Neural crest cell (in vitro differentiated cells): ENCODE data around the gene SLC22A3. TPM values are rescaled to one million over a fixed set of nuclear protein-coding genes. Genes with fewer than 3 reads are reported as not detected.
"Not testable (repeated sequence)": the region's sequence is repeated elsewhere in the genome, so short reads cannot be mapped to it uniquely, and the experiment has no call there.

Experiments used
- DNase-seq: peaks from one replicate; pipeline ENCODE4 v3.0.0; 2021; ENCODE audit warnings: low read depth, mixed read lengths, low spot score
- H3K27ac Mint-ChIP-seq: one replicate; pipeline ENCODE4 v1.8.0; 2021; ENCODE audit warnings: mild to moderate bottlenecking, mixed read lengths; ENCODE audit not compliant: unreplicated experiment
- H3K27me3 Mint-ChIP-seq: 2 replicates; pipeline ENCODE4 v1.8.0; 2021; ENCODE audit warnings: low read depth, mild to moderate bottlenecking, mixed read lengths
- H3K36me3 Mint-ChIP-seq: 2 replicates; pipeline ENCODE4 v1.8.0; 2021; ENCODE audit warnings: low read depth, mild to moderate bottlenecking, mixed read lengths
- H3K4me1 Mint-ChIP-seq: 2 replicates; pipeline ENCODE4 v1.8.0; 2021; ENCODE audit warnings: mixed read lengths
- H3K4me3 Mint-ChIP-seq: one replicate; pipeline ENCODE4 v1.8.0; 2021; ENCODE audit warnings: mild to moderate bottlenecking, mixed read lengths
- H3K9me3 Mint-ChIP-seq: 2 replicates; pipeline ENCODE4 v1.8.0; 2021; ENCODE audit warnings: mixed read lengths
- long read RNA-seq: library from polyadenylated mRNA; unstranded; transcript quantifications from one replicate; pipeline ENCODE4 v2.0.0, GENCODE V29; 2020
- total RNA-seq: library from RNA; stranded (reverse); gene quantifications from 2 replicates; pipeline ENCODE4 v1.2.1, GENCODE V29; 2021
- TF ChIP-seq, protein P1 (sequence below): fragments of 200-600 bp; sonication (generic); conservative IDR thresholded peaks from 2 replicates; pipeline ENCODE4 v1.5.0; 2021; ENCODE audit warnings: antibody characterized with exemption, mild to moderate bottlenecking

Gene SLC22A3, protein sequence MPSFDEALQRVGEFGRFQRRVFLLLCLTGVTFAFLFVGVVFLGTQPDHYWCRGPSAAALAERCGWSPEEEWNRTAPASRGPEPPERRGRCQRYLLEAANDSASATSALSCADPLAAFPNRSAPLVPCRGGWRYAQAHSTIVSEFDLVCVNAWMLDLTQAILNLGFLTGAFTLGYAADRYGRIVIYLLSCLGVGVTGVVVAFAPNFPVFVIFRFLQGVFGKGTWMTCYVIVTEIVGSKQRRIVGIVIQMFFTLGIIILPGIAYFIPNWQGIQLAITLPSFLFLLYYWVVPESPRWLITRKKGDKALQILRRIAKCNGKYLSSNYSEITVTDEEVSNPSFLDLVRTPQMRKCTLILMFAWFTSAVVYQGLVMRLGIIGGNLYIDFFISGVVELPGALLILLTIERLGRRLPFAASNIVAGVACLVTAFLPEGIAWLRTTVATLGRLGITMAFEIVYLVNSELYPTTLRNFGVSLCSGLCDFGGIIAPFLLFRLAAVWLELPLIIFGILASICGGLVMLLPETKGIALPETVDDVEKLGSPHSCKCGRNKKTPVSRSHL
- total RNA-seq, result 0.12 TPM in 1 of 2 replicates, not detected in the other
- long read RNA-seq, result 0 reads

DNA sequence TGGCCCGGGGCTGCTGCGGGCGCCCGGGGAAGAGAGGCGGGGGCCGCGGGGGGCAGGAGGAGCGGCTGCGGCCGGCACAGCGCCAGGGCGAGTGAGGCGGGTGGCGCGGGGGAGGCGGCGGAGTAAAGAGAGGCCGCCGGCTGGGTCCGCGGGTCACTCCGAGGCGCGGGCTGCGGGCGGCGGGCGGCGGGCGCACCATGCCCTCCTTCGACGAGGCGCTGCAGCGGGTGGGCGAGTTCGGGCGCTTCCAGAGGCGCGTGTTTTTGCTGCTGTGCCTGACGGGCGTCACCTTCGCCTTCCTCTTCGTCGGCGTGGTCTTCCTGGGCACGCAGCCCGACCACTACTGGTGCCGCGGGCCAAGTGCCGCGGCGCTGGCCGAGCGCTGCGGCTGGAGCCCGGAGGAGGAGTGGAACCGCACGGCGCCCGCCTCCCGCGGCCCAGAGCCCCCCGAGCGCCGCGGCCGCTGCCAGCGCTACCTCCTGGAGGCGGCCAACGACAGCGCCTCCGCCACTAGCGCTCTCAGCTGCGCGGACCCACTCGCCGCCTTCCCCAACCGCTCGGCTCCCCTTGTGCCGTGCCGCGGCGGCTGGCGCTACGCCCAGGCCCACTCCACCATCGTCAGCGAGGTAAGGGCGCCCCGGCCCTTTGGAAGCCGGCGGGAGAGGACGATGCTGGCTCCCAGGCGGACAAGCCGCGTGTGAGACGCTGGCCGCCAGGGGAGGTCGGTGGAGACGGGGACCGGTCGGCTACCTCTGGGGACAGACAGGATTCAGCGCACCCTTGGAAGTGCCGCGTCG lies at the start of gene SLC22A3:
Gene SLC22A3, plus strand, starts transcription at position 156 of the 797 bp plus-strand sequence. Its CDS starts 42 bp downstream, at position 198.
- Mint-ChIP-seq H3K36me3 (no peaks in the 10 kb centered on the region), H3K4me1 (peaks cover 7% of the 10 kb centered on the region), H3K27me3 (peaks cover 84% of the 10 kb centered on the region), H3K9me3 (no peaks in the 10 kb centered on the region), H3K4me3 (peak within 1 kb of the TSS; percentile 81), H3K27ac (no peak within 1 kb of the TSS)
- DNase-seq, result peak; percentile 36
- TF ChIP-seq, protein P1, sequence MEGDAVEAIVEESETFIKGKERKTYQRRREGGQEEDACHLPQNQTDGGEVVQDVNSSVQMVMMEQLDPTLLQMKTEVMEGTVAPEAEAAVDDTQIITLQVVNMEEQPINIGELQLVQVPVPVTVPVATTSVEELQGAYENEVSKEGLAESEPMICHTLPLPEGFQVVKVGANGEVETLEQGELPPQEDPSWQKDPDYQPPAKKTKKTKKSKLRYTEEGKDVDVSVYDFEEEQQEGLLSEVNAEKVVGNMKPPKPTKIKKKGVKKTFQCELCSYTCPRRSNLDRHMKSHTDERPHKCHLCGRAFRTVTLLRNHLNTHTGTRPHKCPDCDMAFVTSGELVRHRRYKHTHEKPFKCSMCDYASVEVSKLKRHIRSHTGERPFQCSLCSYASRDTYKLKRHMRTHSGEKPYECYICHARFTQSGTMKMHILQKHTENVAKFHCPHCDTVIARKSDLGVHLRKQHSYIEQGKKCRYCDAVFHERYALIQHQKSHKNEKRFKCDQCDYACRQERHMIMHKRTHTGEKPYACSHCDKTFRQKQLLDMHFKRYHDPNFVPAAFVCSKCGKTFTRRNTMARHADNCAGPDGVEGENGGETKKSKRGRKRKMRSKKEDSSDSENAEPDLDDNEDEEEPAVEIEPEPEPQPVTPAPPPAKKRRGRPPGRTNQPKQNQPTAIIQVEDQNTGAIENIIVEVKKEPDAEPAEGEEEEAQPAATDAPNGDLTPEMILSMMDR, result peak; percentile 47

DNA sequence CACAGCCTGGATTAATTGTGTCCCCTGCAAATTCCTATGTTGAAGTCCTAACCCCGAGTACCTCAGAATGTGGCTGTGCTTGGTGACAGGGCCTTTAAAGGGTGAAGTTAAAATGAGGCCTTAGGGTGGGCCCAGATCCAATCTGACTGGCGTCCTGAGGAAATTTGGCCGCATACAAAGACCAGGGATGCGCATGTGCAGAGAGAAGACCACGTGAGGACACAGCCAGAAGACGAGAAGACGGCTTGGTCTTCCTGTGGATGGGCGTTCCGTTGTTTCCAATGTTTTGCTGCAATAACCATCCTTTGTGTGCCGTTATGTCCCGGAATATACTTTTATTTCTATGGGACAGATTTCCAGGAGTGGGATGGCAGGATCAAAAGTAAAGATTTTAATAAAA lies 48.6 kb upstream of the SLC22A3 start:
- DNase-seq, result no peak
- no peaks in the 10 kb centered on the region for H3K36me3 Mint-ChIP-seq
- peaks cover 4% of the 10 kb centered on the region for H3K9me3 Mint-ChIP-seq
- no peak overlapping the region for H3K4me3 Mint-ChIP-seq
- TF ChIP-seq, protein P1, result no peak
- no peaks in the 10 kb centered on the region for H3K4me1 Mint-ChIP-seq
- no peaks in the 10 kb centered on the region for H3K27me3 Mint-ChIP-seq
- no peak overlapping the region for H3K27ac Mint-ChIP-seq

DNA sequence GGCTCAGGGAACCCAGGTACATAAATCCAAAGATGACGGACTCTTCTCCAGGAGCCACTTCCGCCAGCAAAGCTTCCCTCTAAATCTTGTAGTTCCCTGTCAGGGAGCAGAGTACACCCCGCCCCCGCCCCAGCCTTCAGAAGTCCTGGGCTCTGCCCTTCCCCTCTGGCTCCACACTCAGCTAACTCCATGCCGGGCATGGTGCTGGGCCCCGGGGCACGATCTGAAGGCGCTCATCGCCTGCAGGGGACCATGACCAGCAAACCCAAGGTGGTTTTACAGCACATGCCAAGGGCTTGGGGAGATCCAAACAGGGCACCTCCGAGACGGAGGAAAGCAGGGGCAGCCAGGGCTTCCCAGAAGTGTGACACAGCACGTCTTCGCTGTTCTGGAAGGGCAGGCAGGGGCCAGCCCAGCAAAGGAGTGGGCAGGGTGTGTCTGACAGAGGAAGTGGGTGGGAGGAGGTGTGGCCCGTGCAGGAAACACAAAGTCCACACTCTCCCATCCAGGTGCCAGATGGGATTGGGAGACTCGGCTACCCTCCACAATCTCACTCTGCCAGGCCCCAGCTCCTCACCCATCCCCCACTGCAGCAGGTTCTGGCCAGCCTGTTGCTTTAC lies 48.0 kb upstream of the SLC22A3 start:
- peaks cover 6% of the 10 kb centered on the region for H3K9me3 Mint-ChIP-seq
- no peaks in the 10 kb centered on the region for H3K27me3 Mint-ChIP-seq
- no peaks in the 10 kb centered on the region for H3K36me3 Mint-ChIP-seq
- H3K4me1 Mint-ChIP-seq, result no peaks in the 10 kb centered on the region
- H3K4me3 Mint-ChIP-seq, result no peak overlapping the region
- DNase-seq, result no peak
- TF ChIP-seq, protein P1, result no peak
- H3K27ac Mint-ChIP-seq, result no peak overlapping the region

DNA sequence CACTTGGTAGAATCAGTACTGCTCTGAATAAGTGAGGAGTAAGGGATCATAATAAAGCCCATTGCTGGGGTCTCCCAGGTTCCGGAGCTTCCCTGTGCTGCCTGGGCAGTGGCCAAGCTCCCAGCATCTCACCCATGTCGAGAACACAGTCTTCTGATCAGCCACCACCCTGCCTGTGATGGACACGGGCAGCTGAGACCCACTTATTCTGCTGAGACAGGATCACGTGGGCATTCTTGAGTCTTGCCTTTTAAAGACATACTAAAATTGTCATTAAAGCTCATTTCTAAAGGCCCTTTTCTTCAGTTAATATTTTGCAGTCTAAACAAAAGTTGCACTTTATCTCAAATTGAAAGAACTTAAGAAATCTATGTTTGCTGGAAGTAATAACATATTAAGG lies 46.8 kb upstream of the SLC22A3 start:
- TF ChIP-seq, protein P1, result no peak
- no peak for DNase-seq
- peaks cover 6% of the 10 kb centered on the region for H3K9me3 Mint-ChIP-seq
- no peaks in the 10 kb centered on the region for H3K4me1 Mint-ChIP-seq
- H3K4me3 Mint-ChIP-seq, result no peak overlapping the region
- H3K27me3 Mint-ChIP-seq, result no peaks in the 10 kb centered on the region
- H3K27ac Mint-ChIP-seq, result no peak overlapping the region
- H3K36me3 Mint-ChIP-seq, result no peaks in the 10 kb centered on the region

DNA sequence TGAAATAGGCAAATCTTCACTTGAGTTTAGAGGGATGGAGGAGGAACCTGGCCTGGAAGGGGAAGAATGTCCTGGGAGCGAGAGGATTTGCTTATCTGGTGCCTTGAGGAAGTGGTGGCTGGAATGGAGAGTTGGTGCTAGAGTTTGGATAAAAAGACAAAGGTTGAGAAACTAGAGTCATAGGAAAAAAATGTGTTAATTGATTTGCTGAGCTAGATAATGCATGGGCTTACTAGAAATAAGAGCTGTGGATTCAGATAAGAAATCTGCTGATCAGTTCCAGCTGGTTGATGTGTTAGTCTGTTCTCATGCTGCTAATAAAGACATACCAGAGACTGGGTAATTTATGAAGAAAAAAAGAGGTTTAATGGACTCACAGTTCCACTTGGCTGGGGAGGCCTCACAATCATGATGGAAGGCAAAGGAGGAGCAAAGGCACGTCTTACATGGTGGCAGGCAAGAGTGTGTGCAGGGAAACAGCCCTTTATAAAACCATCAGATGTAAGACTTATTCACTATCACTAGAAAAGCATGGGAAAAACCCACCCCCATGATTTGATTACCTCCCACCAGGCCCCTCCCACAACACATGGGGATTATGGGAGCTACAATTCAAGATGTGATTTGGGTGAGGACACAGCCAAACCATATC lies 45.6 kb upstream of the SLC22A3 start:
- not testable (repeated sequence) for H3K9me3 Mint-ChIP-seq, H3K4me1 Mint-ChIP-seq, H3K36me3 Mint-ChIP-seq, H3K27ac Mint-ChIP-seq, H3K27me3 Mint-ChIP-seq, H3K4me3 Mint-ChIP-seq, DNase-seq
